GM18505 (cell line): Measurements from ENCODE around the gene ANXA11.

Experiments
- ATAC-seq: cut with Tn5 transposase; IDR thresholded peaks from one replicate; pipeline ENCODE4 v1.9.1; 2021; ENCODE audit not compliant: unreplicated experiment
- POLR2A ChIP-seq: IDR thresholded peaks from 4 replicates; pipeline ENCODE4 v1.6.1; 2011; ENCODE audit warnings: borderline replicate concordance; ENCODE audit not compliant: insufficient read depth, insufficient read length; ENCODE audit errors: extremely low read depth

ANXA11 gene

GRCh38 chr10:80185578-80186299 lies 19.6 kb downstream of the ANXA11 start:
- no peak for TF ChIP-seq POLR2A
- no peak for ATAC-seq

- no peak for ATAC-seq
- no peak for TF ChIP-seq POLR2A
Observed at GRCh38 chr10:80184291-80184690, 21.0 kb downstream of the ANXA11 start.

DNA sequence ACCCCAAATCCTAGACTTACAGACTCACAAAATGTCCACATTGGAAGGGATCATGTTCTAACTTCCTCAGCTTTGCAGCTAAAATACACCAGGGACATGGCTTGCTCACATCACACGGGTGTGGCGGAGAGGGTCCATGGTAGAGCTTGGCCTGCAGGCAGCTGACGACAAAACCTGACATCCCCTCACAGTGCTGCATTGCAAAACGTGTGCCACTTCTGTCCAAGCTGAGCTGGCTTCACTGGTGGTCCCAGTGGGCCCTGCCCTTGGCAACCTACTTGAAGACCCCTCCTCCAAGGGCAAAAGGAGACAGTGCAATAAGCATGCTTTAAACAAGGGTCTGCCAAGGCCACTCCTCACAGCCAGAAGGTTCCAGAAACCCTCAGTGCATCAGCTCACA lies 21.9 kb downstream of the ANXA11 start:
- no peak for TF ChIP-seq POLR2A
- no peak for ATAC-seq

DNA sequence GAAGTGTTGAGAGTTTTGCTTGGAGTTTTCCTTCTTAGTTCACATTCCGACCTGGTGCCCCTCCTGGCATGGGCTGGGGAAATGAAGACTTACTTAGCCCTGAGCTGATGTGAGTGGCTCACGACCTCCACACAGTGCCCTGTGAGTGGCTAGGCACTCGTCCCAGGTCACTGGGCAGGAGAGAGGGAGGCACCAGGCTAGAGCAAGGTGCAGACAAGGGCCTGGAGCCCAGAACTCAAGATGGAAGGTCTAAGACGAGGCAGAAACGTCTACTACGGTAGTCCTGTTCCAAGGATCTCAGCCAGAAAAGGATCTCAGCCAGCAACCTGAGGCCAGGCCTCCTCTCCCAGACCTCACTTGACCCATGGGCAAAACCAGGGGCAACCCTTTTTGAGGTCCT lies 22.4 kb downstream of the ANXA11 start:
- no peak for ATAC-seq
- no peak for TF ChIP-seq POLR2A

GRCh38 chr10:80177781-80178636 lies 27.3 kb downstream of the ANXA11 start:
- TF ChIP-seq POLR2A = no peak
- ATAC-seq = no peak

DNA sequence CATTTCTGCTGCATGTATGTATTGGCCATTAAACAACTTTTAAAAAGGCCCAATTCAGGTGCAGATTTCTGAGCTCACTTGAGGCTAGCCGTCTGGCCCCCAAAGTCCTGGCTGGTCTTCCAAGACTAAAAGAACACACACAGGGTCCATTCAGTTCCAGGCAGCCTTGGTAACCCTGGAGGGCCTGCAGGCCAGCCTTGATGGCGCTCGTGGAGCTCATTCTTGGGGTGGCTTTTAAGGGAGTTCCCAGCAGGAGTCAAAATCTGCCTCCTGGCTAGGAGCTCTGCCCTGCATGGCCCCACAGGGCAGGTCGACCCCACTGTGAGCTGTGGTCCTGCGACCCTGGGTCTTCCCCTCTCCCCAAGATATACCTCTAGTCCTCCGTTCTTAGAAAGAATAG lies 28.8 kb downstream of the ANXA11 start:
- no peak for ATAC-seq
- TF ChIP-seq POLR2A = no peak

GRCh38 chr10:80174641-80175395 lies 30.5 kb downstream of the ANXA11 start:
- TF ChIP-seq POLR2A = no peak
- ATAC-seq = no peak

DNA sequence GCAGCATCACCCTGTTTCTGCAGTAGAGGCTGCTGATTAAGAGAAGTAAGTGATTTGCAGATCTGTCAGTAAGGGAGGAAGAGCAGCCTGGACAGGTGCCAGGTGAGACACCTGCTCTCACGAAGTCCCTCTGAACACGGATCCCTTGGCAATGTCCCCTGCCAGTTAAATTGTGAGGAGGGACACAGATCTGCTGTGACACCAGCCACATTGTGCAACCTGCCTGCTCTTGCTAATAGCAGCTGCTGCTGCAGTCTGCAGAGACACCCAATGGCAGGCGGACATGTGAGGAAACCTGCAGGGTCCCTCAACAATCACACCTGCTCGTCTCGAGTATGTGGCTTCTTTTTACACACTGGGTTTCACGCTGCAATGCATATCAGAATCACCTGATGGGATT lies 31.9 kb downstream of the ANXA11 start:
- TF ChIP-seq POLR2A = no peak
- ATAC-seq = no peak

DNA sequence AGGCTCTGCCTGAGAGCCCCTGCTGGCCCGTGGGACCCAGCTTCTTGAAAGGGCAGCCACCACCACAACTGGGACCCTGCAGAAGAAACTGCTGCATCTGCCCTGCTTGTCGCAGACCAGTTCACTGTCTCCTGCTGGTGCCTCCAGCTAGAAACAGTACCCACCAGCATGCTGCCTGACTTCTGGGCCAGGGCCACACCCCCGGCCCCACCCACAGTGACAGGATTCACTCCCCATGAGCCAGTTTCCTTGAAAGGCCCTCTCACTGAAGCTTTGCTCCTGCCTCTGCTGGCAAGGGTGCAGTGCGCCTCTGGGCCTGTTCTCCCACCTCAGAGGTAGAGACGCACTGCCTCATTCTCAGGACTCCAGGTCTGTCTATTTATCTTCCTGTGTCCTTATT lies 32.4 kb downstream of the ANXA11 start:
- no peak for TF ChIP-seq POLR2A
- ATAC-seq = no peak

DNA sequence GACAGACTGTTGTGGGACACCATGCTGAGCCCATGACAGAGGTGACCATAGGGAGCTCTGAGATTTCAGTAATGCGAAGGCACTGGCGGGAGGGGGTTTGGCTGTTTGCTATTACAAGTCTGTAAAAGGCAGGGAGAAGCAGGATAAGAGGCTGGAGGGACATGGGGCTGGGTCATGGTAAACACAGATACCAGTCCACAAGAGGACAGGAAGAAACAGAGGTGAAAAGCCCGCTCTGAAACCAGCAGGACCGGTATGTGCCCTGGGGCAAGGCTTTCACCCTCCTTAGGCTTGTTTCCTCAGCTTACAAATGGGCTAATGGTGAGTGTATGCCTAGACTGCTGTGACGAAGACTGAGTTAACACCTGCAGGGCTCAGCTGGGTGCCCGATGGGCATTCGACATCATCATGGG lies 34.1 kb downstream of the ANXA11 start:
- TF ChIP-seq POLR2A = no peak
- ATAC-seq = no peak

GRCh38 chr10:80170641-80171040 lies 34.7 kb downstream of the ANXA11 start:
- no peak for ATAC-seq
- no peak for TF ChIP-seq POLR2A

DNA sequence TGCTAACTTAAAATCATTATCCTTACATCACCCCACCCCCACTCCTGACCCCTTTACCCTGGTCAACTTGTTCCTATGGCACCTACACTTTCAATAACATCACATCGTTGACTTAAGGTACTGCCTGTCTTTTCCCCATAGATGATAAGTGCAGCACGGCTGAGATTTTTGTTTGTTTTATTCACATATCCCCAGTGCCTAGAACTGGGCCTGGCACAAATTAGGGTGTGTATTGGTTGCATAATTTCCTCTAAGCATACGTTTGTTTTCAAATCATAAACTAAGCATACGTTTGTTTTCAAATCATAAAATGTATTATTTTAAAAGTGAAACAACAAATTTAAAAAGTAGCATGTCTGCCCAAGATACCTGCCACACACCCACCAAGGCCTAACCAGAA lies 35.3 kb downstream of the ANXA11 start:
- no peak for ATAC-seq
- TF ChIP-seq POLR2A = no peak

DNA sequence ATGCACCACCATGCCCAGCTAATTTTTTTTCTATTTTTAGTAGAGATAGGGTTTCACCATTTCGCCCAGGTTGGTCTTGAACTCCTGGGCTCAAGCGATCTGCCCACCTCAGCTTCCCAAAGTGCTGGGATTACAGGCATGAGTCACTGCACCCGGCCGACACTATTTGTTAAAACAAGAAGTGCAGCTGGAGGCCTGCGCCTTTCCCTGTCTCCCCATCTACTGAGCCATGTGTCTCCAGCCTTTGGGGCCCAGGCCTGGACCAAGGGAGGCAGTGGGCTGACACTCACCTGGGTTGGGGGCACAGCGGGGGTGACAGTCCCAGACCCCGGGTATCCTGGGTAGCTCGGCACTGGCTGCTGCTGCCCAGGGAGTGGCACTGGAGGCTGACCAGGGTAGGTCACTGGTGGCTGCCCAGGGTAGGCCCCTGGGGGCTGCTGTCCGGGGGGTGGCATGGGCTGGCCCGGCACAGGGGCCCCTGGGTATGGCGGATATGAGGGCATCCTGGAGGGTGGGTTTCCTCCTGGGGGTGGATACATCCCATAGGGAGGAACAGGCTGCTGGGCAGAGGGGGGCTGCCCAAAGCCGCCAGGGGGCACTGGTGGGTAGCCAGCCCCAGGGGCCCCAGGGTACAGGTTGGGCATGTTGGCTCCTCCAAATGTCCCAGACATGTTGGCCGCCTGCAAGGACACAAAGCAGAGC lies 36.5 kb downstream of the ANXA11 start:
- peak; percentile 47 for ATAC-seq
- no peak for TF ChIP-seq POLR2A
